GM12878 (cell line): ENCODE results near the gene ENPP1. TPM values are rescaled to one million over a fixed set of nuclear protein-coding genes. Genes with fewer than 3 reads are reported as not detected.

Experiments used
- ATAC-seq: fragments of 200-7000 bp; cut with Tn5 transposase; 3 replicates; pipeline ENCODE4 v1.9.1; 2020; ENCODE audit warnings: mild to moderate bottlenecking, moderate library complexity
- BruUV-seq: library from RNA; stranded (reverse); fragments of 400-500 nt; replicated peaks from 2 replicates; lab custom pipeline; 2021; lab: Mats Ljungman, UMichigan
- CTCF ChIA-PET: fragments of 300-600 bp; sonication (Branson Sonifier 250); formaldehyde crosslinking; extraction: SDS; loops from one replicate; lab custom pipeline; 2021; ENCODE audit warnings: inconsistent platforms; lab: Yijun Ruan, JAX
- POLR2A ChIA-PET: fragments of 350-600 bp; formaldehyde crosslinking; extraction: SDS; loops from one replicate; lab custom pipeline; 2021; ENCODE audit warnings: inconsistent platforms; lab: Charles Lee
- RAD21 ChIA-PET: fragments of 300-600 bp; sonication (Branson Sonifier 250); formaldehyde crosslinking; loops from one replicate; lab custom pipeline; 2023; ENCODE audit warnings: antibody characterized with exemption; ENCODE audit not compliant: unreplicated experiment; lab: Charles Lee
- SMC1A ChIA-PET: fragments of 300-600 bp; sonication (Branson Sonifier 250); formaldehyde crosslinking; loops from one replicate; lab custom pipeline; 2023; ENCODE audit not compliant: unreplicated experiment, uncharacterized antibody; lab: Charles Lee
- DNase-seq: peaks from one replicate; pipeline ENCODE4 v3.0.0-alpha.2; 2011; ENCODE audit warnings: low read depth, low spot score
- FAIRE-seq: peaks from 3 replicates; lab custom pipeline; 2011; peaks lifted over from hg19 to GRCh38; lab: Jason Lieb, UNC
- H2AFZ ChIP-seq: 2 replicates; pipeline ENCODE4 v1.6.0; 2011; ENCODE audit warnings: low read depth, low read length, control low read depth; ENCODE audit not compliant: control insufficient read depth
- H3K27ac ChIP-seq: 2 replicates; pipeline ENCODE4 v1.5.1; 2011; ENCODE audit warnings: control low read depth; ENCODE audit not compliant: control insufficient read depth, insufficient read depth
- H3K27me3 ChIP-seq, 2 experiments: replicated peaks in 1 of 2; 2 replicates each; pipeline versions ENCODE4 v1.6.0 to v1.6.1; 2011; ENCODE audit warnings: low read length in 1 of 2; ENCODE audit not compliant: control insufficient read depth in 2 of 2, insufficient read depth in 2 of 2
- H3K36me3 ChIP-seq, 2 experiments: 2 replicates each; pipeline ENCODE4 v1.5.1; 2011; ENCODE audit warnings: low read length in 1 of 2; ENCODE audit not compliant: control insufficient read depth in 2 of 2, insufficient read depth in 2 of 2
- H3K4me1 ChIP-seq: 2 replicates; pipeline ENCODE4 v1.6.1; 2011; ENCODE audit warnings: mild to moderate bottlenecking, low read length, moderate library complexity, mixed read lengths; ENCODE audit not compliant: control insufficient read depth, insufficient read depth
- H3K4me2 ChIP-seq: 2 replicates; pipeline ENCODE4 v1.6.0; 2011; ENCODE audit warnings: control low read depth; ENCODE audit not compliant: control insufficient read depth, insufficient read depth
- H3K4me3 ChIP-seq: fragments of 200-600 bp; sonication (generic); 2 replicates; pipeline ENCODE4 v1.5.1; 2016
- H3K79me2 ChIP-seq: 2 replicates; pipeline ENCODE4 v1.6.0; 2011; ENCODE audit warnings: low read length; ENCODE audit not compliant: control insufficient read depth, insufficient read depth
- H3K9ac ChIP-seq: 2 replicates; pipeline ENCODE4 v1.8.0; 2011; ENCODE audit warnings: low read length, control low read depth, mixed read lengths; ENCODE audit not compliant: control insufficient read depth, insufficient read depth
- H3K9me3 ChIP-seq: replicated peaks from 3 replicates; pipeline ENCODE4 v1.5.1; 2011; ENCODE audit warnings: mild to moderate bottlenecking, low read length; ENCODE audit not compliant: control insufficient read depth, insufficient read depth
- H4K20me1 ChIP-seq: 2 replicates; pipeline ENCODE4 v1.6.0; 2011; ENCODE audit not compliant: control insufficient read depth, insufficient read depth
- DPF2 ChIP-seq: fragments of 450-650 bp; IDR thresholded peaks from 2 replicates; pipeline ENCODE4 v1.6.1; 2017; ENCODE audit warnings: mild to moderate bottlenecking
- EED ChIP-seq: sonication (generic); IDR thresholded peaks from 2 replicates; pipeline ENCODE4 v1.6.1; 2016; ENCODE audit warnings: antibody characterized with exemption, low read depth
- MTA2 ChIP-seq: fragments of 450-650 bp; IDR thresholded peaks from 2 replicates; pipeline ENCODE4 v1.6.1; 2016; ENCODE audit warnings: low read depth, mild to moderate bottlenecking, moderate library complexity
- NFXL1 ChIP-seq: fragments of 450-650 bp; IDR thresholded peaks from 2 replicates; pipeline ENCODE4 v1.6.1; 2017; ENCODE audit warnings: antibody characterized with exemption, mild to moderate bottlenecking, borderline replicate concordance
- RBBP5 ChIP-seq: fragments of 200-600 bp; sonication (generic); conservative IDR thresholded peaks from 2 replicates; pipeline ENCODE4 v1.6.1; 2016
- RFX5 ChIP-seq: IDR thresholded peaks from 2 replicates; pipeline ENCODE4 v1.6.1; 2011; ENCODE audit warnings: low read depth, low read length, improper control_type of control experiment
- SMAD1 ChIP-seq: fragments of 450-650 bp; IDR thresholded peaks from 2 replicates; pipeline ENCODE4 v1.6.1; 2018; ENCODE audit warnings: mild to moderate bottlenecking, low read depth; ENCODE audit not compliant: partially characterized antibody
- SMAD5 ChIP-seq: IDR thresholded peaks from 2 replicates; pipeline ENCODE4 v1.6.1; 2016; ENCODE audit warnings: antibody characterized with exemption, low read depth
- TAF1 ChIP-seq: IDR thresholded peaks from 2 replicates; pipeline ENCODE4 v1.6.1; 2011; ENCODE audit warnings: mild to moderate bottlenecking, low read depth, low read length, borderline replicate concordance
- YY1 ChIP-seq: IDR thresholded peaks from 2 replicates; pipeline ENCODE4 v1.6.1; 2011; ENCODE audit warnings: low read depth, mild to moderate bottlenecking, low read length
- ZNF274 ChIP-seq: IDR thresholded peaks from one replicate; pipeline ENCODE4 v1.8.0; 2011; ENCODE audit not compliant: insufficient read length, insufficient read depth
- WGBS: methylation state at CpG from one replicate; pipeline ENCODE4 v1.1.6; 2016; ENCODE audit warnings: low lambda C conversion rate; ENCODE audit not compliant: insufficient replicate concordance, insufficient coverage; ENCODE audit errors: missing lambda C conversion rate; 5-methylcytosine and 5-hydroxymethylcytosine counted together
- in situ Hi-C: fragments of 300-500 bp; cut with MboI; formaldehyde crosslinking; loops from 9 replicates; pipeline ENCODE4 v1.14.3; 2018; ENCODE audit warnings: mixed read lengths
- intact Hi-C: fragments of 100-400 bp; cut with micrococcal nuclease; formaldehyde crosslinking; loops from one replicate; pipeline ENCODE4 v1.14.2; 2022; ENCODE audit not compliant: unreplicated experiment
- polyA plus RNA-seq, 11 experiments: library from polyadenylated mRNA; depleted of rRNA in 4 of 11; unstranded in 6 of 11; stranded (reverse) in 5 of 11; fragments of >200 nt; fragmentation: Nextera tagmentation in 4 of 11; fragmentation: Illumina TruSeq in 1 of 11; extraction: Ambion mirVana in 4 of 11; extraction: Trizol in 1 of 11; gene quantifications; 1 replicate in 1 of 11; 2 replicates in 10 of 11; pipeline versions ENCODE4 v1.2.1 to v1.2.3, GENCODE V29; 2011 to 2016; ENCODE audit warnings: inconsistent platforms in 2 of 11, missing spikeins in 2 of 11, low read depth in 1 of 11
- total RNA-seq, 4 experiments: library from RNA; depleted of rRNA in 3 of 4; stranded (reverse); fragments of >200 nt in 3 of 4; fragmentation: Illumina TruSeq in 1 of 4; extraction: Trizol in 1 of 4; gene quantifications; 2 replicates each; pipeline versions ENCODE4 v1.2.1 to v1.2.3, GENCODE V29; 2013 to 2021

The ENPP1 gene
- total and polyA plus RNA-seq, 10 of the 15 experiments (the other 5 are each of a cell fraction or from before 2014, with no cell fraction given), result 0.03 to 0.05 TPM; not detected in 8

- no peak for TF ChIP-seq NFXL1
Observed at GRCh38 chr6:131839388-131839787, 31.6 kb downstream of the ENPP1 start (continued).

- Histone ChIP-seq H3K79me2 (no peaks in the 10 kb centered on the region), H2AFZ (no peak overlapping the region), H3K9me3 (no peaks in the 10 kb centered on the region), H3K9ac (no peak overlapping the region), H3K27ac (no peak overlapping the region), H3K27me3 (no peaks in the 10 kb centered on the region; a peak in 1 of 4 replicates), H3K4me3 (no peak overlapping the region), H3K4me1 (no peaks in the 10 kb centered on the region), H4K20me1 (no peaks in the 10 kb centered on the region), H3K4me2 (no peak overlapping the region), H3K36me3 (no peaks in the 10 kb centered on the region)
- ChIA-PET POLR2A (interaction anchor here (0.7 kb wide), 1 partner anchor 942 kb away, joined by 3 read pairs; no protein-coding TSS in a partner anchor), RAD21 (no interaction called here), CTCF (no interaction called here), SMC1A (no interaction called here)
- FAIRE-seq (no peak), ATAC-seq (no peak), DNase-seq (no peak)
- TF ChIP-seq ZNF274 (no peak), YY1 (no peak), DPF2 (no peak), RFX5 (no peak), MTA2 (no peak), EED (no peak), RBBP5 (no peak), SMAD5 (no peak), TAF1 (no peak), SMAD1 (no peak)
- intact Hi-C loops (no loop called here), in situ Hi-C loops (no loop called here)
- 49% methylated on average over 7 of the region's 7 CpGs for WGBS
- no TSS peak for BruUV-seq
Observed at GRCh38 chr6:131840441-131840840, 32.6 kb downstream of the ENPP1 start.
